GM19372 (cell line): Measurements from ENCODE around the gene ARPC2.

ENCODE experiments used
- ATAC-seq: cut with Tn5 transposase; IDR thresholded peaks from one replicate; pipeline ENCODE4 v1.9.1; 2021; ENCODE audit warnings: mild to moderate bottlenecking, low read depth, moderate library complexity; ENCODE audit not compliant: unreplicated experiment

The ARPC2 gene

DNA sequence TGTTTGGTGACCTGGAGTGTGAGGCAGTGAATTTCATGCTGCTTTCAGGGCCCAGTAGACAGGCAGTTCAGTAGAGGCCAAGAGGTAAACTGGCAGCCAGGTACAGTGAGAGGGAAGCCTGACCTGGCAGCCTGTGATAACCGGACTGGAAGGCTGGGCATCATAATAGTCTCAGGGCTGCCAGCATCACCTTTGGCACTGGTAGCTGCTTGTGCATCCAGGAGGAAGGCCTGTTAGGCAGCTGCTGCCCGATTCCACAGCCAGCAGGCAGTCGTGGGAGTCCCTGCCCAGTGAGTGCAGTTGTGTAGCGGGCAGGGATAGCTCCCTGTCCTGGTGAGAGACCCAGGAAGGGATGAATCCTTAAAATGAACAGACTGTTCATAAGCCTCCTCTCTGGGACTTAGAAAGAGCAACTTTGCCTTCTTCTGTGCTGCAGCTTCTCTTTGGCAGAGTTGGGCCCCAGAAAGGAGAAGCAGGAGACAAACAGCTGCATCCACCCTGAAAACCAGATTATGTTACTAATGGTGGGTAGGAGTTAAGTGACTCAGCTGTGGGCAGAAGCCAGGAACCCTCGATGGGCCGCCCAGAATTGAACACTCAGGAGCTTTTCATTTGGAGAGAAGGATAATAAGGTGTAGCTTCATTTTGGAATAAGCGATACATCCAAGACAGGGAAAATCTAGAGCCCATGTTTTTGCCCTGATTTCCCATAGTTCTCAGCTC is 35.7 kb downstream of the ARPC2 start:
- no peak for ATAC-seq

DNA sequence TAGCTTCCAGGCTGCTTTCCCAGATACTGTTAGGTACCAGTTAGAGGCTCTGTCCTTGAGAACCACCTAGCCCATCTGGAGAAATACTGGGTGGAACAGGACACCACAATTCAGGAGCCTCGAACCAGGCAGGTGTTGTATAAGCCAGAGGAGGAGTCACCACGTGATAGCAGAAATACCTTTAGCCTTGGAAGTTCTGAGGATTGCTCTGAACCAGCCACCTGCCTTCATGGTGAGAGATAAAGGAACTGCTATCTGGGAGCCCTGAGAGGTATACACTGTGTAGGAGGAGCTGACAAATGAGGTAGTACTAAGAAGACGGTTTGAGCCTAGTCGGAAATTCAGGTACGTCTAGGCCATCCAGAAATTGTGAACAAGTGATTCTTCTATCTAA is 36.2 kb downstream of the ARPC2 start:
- ATAC-seq, result no peak

DNA sequence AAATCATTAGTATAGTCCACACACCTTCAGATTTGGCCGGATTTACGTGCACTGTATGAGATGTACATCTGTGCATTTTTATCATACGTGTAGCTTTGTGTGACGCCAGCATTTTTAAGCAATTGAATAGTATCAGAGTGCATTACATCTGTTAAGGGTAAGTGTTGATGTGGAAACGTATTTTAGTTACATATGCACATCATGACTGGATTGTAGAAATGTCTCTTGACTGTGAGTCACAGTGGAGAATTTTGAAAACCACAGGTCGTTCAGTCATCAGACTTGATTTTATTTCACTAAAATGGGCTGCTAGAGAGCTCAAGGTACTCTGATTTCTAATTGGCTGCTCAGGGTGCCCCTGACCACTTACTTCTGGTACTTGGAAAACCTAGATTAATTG is 38.5 kb downstream of the ARPC2 start:
- no peak for ATAC-seq

DNA sequence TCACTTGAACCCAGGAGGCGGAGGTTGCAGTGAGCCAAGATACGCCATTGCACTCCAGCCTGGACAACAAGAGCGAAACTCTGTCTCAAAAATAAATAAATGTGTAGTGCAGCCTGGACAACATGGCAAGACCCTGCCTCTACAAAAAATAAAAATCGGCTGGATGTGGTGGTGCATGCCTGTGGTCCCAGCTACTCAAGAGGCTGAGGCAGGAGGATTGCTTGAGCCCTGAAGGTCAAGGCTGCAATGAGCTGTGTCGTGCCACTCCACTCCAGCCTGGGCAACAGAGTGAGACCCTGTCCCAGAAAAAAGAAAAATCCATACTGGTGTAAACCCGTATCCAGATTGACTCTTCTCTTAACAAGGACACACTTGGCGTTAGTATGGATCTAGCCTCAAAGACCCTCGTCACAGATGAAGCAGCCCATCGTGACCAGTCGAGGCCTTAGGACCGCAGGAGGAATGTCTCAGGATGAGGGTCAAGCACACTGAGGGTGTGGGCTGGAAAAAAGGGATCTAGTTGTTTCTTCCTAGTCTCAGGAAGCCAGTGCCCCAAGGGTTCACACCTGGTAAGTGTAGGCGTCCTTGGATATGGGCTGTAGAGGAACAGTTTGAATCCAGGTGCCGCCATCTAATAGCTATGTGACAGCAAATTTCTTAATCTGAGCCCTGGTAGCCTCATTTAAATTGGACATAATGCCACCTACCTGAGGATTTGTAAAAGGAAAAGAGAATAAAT is 39.8 kb downstream of the ARPC2 start:
- ATAC-seq, result peak; percentile 6

DNA sequence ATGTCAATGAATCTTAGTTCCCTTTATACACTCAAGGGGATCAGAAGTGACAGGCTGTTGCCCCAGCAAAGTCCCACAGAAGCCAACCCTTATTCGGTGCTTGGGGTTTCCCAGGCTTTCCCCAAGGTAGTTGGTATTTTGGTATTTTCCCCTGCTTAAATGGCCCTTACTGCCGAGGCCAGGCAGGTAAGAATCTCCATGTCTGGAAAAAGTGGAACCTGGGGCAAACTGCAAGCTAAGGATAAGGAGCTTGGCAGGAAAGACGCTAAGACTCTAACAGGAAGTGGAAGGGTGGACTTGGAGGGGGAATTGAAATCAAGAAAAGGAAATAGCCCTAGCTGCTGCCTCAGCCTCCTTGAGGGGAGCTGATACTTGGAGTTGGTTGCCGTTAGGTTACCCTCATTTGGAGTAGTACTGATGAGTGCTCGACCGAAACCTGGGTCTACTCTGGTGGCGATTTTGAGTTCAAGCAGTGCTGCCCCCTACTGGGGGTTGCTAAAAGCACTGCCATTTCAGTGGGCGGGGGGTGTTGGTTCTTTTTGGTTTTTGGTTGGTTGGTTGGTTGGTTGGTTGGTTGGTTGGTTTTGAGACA is 40.5 kb downstream of the ARPC2 start:
- ATAC-seq, result peak; percentile 72

DNA sequence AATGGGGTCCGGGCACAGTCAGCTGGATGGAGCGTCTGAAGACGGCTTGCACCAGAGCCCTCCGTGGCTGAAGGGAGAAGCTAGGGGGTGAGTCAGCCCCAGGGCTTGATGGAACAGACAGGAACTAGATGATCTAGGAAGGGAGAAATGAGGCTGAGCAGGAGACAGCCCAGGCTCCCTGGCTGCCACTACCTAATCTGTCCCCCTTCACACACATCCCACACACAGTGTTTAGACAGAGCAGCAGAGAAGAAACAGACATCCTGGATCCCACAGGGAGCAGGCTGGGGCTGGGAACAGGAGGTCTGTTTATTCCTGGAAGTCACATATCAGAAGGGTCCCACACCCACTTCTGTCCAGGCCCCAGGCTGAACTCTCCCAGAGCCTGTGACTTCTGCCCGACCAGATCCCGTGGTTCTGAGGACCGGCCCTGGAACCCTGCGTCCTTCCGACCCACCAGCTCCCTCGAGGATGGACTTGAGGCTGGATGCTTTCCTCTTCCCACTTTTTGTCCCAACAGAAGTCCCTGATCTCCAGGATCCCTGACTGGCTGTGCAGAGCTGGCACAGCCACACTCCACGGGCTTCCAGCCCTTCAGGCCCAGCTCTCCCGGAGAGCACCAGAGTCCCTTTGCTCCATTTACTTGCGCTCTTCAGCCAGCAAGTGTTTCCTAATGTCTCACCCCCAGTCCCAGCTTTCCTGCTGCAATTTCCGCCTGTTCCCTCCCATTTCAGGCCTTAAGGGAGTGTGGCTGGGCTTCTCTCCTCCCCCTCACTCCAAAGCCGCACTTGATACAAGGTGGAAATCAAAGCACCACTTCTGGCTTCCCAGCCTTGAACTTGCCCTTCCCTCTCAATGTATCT is 42.3 kb downstream of the ARPC2 start:
- no peak for ATAC-seq

DNA sequence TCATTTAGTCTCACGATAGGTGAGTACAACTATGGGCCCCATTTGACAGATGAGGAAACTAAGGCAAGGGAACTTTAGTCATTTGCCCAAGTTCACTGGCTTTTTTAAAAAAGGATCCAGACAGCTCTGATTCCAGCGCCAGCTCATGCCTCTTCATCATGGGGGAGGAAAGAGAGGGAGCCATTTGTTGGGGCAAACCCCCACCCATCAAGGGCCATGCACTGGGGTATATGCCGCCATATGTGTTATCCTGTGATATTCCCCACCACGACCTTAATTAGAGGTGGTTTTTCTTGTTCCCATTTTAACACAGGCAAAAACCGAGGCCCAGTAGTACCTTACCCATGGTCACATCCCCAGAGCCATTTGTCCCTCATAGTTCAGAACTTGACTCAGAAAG is 43.2 kb downstream of the ARPC2 start:
- no peak for ATAC-seq

DNA sequence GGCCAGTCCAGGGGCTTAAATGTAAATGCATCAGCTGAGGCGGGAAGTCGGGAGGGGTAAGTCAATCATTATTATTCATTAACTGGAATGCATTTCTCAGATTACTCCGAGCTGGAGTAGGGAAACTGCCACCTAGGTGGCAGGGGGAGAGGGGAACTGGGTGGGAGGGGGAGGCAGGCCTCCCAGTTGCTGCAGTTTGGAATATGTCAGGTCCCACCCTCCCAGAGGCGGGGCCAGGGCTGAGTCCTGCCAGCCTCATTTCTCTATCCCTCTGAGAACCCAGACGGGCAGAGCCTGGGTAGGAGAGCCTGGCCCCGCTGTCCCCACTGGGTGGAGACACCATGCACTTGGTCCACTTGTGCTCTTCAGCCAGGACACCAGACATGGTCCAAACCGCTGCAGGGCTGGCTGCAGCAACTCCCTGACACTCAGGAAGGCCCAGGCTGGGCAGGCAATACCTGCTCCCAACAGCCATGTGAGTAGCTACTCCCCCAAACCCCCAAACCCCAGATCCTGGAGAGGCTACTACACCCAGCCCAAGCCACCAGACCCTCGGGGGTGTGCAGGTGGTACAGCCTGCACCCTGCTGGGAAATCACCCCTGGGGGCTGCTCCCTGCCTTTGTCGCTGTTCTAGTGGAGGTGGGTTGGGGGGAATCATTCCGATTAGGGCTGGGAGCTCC is 43.9 kb downstream of the ARPC2 start, which contains the start of gene GPBAR1:
TSS of gene GPBAR1 (plus strand) at position 274 of the 681 bp plus-strand sequence. CDS start 1,710 bp downstream, outside the sequence.
- no peak for ATAC-seq

DNA sequence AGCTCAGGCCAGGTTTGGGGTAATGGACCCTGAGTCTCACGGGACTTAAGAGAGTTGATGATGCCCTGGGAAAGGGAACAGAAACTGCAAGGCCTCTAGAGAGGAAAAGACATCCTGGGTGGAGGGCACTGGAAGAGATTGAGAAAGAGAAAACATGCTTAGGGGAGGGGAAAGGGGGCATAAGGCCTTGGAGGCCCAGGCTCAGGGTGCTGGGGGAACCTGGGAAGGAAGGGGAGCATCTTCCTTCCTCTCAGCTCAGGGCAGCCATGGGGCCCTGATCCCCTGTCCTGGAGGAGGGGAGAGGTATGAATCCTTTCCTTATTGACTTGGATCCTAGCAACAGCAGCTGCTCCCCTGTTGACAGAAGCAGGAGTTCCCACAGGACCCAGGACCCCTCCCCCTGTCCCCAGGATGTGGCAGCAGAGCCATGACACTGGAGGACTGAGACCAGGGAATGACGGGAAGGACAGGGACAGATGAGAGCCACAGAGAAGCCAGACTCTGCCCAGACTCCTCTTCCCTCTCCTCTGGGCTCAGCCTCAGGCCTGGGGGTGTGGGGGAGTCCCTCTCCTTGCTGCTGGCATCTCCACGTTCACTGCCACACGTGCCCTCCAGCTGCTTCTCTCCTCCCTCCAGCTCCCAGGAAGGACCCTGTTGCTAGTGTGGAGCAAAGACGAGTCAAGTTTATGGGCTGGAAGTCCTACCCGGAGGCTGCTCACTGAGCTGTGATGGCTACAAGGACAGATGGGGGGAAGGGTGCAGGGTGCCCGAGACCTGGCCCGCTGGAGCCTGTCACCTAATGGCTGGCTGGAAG is 44.6 kb downstream of the ARPC2 start:
- ATAC-seq, result no peak

DNA sequence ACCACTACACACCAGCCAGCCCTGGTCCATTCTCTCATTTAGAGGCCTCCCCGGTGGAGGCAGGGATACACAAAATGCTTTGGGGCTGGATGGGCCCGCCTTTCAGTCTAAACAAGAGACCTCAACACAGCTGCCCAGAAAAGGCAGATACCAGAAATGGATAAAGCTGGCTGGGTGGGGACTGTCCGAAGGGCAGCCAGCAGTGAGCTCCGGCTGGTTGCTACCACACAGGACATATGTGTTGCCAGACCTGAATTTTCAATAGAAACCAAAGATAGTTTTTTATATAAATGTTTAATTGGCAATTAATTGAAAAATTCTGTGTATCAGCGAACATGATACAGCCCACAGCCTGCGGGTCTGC is 45.2 kb downstream of the ARPC2 start:
- no peak for ATAC-seq

DNA sequence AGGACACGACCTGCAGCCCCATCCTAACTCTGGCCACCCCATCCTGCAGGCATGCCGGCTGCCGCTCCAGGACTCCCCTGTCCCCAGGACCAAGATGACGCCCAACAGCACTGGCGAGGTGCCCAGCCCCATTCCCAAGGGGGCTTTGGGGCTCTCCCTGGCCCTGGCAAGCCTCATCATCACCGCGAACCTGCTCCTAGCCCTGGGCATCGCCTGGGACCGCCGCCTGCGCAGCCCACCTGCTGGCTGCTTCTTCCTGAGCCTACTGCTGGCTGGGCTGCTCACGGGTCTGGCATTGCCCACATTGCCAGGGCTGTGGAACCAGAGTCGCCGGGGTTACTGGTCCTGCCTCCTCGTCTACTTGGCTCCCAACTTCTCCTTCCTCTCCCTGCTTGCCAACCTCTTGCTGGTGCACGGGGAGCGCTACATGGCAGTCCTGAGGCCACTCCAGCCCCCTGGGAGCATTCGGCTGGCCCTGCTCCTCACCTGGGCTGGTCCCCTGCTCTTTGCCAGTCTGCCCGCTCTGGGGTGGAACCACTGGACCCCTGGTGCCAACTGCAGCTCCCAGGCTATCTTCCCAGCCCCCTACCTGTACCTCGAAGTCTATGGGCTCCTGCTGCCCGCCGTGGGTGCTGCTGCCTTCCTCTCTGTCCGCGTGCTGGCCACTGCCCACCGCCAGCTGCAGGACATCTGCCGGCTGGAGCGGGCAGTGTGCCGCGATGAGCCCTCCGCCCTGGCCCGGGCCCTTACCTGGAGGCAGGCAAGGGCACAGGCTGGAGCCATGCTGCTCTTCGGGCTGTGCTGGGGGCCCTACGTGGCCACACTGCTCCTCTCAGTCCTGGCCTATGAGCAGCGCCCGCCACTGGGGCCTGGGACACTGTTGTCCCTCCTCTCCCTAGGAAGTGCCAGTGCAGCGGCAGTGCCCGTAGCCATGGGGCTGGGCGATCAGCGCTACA is 45.9 kb downstream of the ARPC2 start:
- no peak for ATAC-seq

DNA sequence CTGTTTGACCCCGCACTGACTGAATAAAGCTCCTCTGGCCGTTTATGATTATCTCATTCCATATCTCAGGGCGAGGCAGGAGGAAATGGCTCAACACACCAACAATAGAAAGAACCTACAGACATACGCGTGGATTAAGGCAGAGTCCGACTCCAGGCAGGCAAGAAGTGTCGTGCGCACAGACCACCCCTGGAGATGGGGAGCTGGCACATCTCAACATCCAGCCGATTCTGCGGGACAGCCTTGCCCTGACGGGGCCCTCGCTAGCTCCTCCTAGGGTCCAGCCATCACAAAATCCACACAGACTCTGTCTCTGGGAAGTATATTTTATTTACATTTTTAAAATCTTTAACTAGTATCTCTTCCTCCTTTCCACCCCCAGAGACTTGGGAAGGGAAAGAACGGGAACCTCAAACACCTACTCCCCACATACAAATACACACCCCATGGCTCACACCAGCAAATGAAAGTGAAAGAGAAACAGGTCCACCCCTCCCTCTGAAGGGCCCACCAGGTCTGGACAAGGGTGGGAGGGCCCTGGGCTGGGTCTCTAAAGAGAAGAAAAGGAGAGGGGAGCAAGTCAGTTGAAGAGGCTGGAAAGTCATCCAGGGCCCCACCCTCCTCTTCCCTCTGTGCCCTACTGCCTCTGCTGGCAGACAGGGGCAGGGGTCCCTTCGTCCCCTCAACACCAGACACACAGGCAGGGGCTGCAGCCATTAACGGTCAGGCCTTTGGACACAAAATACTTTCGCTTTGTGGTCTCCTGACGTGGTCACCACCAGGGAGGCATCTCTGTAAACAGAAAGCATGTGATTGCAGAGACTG is 47.0 kb downstream of the ARPC2 start:
- no peak for ATAC-seq

DNA sequence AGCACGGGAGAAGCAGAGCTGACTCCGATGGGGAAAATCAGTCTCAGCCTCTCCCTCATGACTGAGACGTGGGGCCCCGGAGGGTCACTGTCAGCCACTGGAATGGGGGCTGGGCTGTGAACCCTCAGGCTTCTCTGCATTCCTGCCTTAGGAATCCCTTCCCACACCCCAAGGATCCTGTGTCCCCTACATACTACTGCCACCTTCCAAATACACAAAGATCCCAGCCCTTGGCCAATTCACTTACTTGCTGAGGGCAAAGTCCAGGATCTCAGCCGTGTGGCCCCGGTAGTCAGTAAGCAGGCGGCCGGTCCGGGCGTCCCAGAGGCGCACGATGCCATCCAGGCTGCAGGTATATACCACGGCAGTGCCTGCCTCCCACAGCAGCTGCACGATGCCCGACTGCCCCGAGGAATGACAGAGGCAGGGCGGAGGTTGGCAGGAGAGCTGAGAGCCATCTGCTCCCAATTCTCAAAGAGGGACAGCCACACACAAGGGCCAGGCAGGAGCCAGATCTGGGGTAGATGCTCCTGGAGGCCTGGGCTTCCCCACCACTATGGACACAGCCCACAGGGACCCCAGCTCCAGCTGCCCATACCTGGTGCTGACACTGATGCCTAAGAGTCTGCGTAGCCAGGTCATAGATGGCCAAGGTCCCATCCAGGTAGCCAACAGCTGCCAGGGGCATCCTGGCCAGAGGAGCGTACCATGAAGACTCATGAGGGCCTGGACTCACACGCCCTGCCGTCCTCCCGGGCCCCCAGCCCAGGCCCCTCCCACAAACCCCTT is 48.0 kb downstream of the ARPC2 start:
- ATAC-seq, result no peak

DNA sequence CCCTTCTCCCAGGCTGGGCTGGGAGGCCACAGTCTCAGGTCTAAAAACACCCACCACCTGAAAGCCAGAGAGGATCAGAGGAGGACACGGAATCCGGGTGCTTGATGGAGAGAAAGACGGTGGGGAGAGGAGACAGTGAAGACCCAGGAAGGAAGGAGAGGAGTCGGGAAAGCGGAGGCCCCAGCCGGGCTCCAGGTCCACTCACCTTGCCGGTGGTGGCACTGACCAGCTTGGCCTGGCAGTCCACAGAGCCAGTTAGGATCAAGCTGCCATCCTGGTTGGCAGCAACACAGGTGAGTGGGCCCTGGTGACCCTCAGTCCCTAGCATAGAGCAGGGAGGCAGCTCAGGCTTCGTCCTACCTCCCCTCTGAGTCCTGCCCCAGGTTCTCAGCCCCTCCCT is 48.6 kb downstream of the ARPC2 start:
- no peak for ATAC-seq

DNA sequence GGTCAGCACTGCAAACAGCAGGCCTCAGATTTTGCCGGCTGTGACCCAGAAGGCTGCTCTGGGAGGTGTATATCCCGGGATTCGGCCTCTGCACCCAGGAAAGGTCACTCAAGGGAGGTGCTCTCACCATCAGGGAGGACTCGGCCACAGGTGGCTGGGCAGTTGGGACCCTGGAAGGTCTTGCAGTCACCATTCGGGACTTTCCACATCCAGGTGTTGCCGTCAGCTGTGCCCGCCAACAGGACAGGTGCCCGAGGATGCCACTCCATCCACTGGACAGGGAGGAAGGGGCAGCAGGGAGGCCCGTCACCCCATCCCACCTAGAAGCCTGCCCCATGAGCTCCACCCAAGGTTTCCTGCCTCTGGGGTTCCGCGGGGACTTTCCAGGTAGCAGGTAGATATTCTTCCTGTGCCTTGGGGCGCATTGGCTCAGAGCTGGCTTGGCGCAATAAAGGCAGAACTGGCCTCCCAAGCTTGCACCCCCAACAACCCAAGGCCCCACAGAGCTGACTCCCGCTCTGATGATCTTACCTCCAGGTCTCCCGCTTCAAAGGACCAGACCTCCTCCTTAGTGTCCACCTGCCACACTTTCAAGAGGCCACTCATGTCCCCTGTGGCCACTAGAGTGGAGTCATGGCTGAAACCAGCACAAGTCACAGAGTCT is 49.5 kb downstream of the ARPC2 start:
- ATAC-seq, result no peak

DNA sequence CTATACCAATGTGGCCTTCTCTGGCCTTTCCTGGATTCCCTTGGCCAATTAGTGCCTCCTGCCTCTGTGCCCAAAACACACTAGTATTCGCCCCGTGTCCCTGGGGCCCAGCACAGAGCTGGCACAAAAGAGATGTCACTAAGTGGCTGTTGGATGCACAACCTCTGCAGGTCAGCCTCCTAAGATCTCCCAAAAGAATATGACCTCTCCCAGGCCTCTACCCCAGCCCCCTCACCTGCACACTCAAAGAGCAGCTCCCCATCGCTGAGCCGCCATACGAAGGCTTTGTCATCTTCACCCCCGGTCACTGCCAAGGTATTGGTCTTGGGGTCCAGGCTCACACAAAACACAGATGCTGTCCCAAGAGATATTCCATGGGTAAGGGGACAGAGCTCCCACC is 50.3 kb downstream of the ARPC2 start:
- no peak for ATAC-seq
